ENCODE data around the gene P2RY13. TPM values are rescaled to one million over a fixed set of nuclear protein-coding genes. Genes with fewer than 3 reads are reported as not detected.

Gene P2RY13
- polyA plus RNA-seq, 1 experiment, result not detected

GRCh38 chr3:151345859-151346258 lies 16.5 kb upstream of the P2RY13 start:
- Histone ChIP-seq H3K27me3 (ENCODE audit: control insufficient read depth, insufficient read depth, low read length) (no peaks in the 10 kb centered on the region), H3K4me3 (ENCODE audit: low read depth, low read length) (no peak overlapping the region), H3K36me3 (ENCODE audit: control insufficient read depth, insufficient read depth, low read length) (no peaks in the 10 kb centered on the region)
- CTCF ChIA-PET, result interaction anchor here (0.9 to 2.1 kb wide), 4 partner anchors 12 to 18 kb away, joined by 3 to 16 read pairs (median 5); no protein-coding TSS in a partner anchor
- no peak for TF ChIP-seq CTCF (IDR thresholded peaks at IDR 0.05; ENCODE audit: insufficient read depth, low read depth, low read length)
- POLR2A ChIA-PET, result interaction anchor here (0.6 kb wide), 1 partner anchor 115 kb away, joined by 3 read pairs; the partner anchor contains the start of gene IGSF10
- peak; percentile 35 for DNase-seq (ENCODE audit: low read depth)

GRCh38 chr3:151331696-151332095 lies 2.3 kb upstream of the P2RY13 start:
- POLR2A ChIA-PET, result interaction anchor here (0.7 kb wide), 1 partner anchor 130 kb away, joined by 3 read pairs; no protein-coding TSS in a partner anchor
- no peak for TF ChIP-seq CTCF (IDR thresholded peaks at IDR 0.05; ENCODE audit: insufficient read depth, low read depth, low read length)
- no peak for DNase-seq (ENCODE audit: low read depth)
- Histone ChIP-seq H3K27me3 (ENCODE audit: control insufficient read depth, insufficient read depth, low read length) (no peaks in the 10 kb centered on the region), H3K36me3 (ENCODE audit: control insufficient read depth, insufficient read depth, low read length) (no peaks in the 10 kb centered on the region), H3K4me3 (ENCODE audit: low read depth, low read length) (no peak overlapping the region)
- CTCF ChIA-PET, result interaction anchor here (1.1 to 1.2 kb wide), 2 partner anchors 14 to 44 kb away, joined by 4 to 6 read pairs; no protein-coding TSS in a partner anchor

GRCh38 chr3:151330899-151331298 lies 1.6 kb upstream of the P2RY13 start:
- no peak for DNase-seq (ENCODE audit: low read depth)
- CTCF ChIA-PET, result no interaction called here
- POLR2A ChIA-PET, result no interaction called here
- Histone ChIP-seq H3K36me3 (ENCODE audit: control insufficient read depth, insufficient read depth, low read length) (no peaks in the 10 kb centered on the region), H3K27me3 (ENCODE audit: control insufficient read depth, insufficient read depth, low read length) (no peaks in the 10 kb centered on the region), H3K4me3 (ENCODE audit: low read depth, low read length) (no peak overlapping the region)
- TF ChIP-seq CTCF (IDR thresholded peaks at IDR 0.05; ENCODE audit: insufficient read depth, low read depth, low read length), result no peak

DNA sequence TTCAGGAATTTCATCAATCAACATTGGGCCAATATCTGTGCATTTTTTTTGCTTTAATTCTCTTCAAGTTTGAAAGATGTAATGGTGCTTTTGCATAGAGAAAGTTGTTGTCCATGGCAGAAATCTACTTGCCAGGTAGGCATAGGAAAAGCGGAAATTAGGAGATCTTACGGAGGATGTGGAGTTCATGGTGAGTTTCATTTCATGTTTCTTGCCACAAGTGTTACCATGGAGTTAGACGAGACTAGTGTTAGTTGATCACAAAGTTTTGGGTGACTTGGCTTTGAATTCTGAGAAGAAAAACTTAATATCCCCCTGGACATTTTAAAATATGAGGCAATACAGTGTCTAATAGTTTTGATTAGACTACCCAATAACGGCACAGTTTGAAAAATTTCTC lies 1.0 kb upstream of the P2RY13 start:
- Histone ChIP-seq H3K27me3 (ENCODE audit: control insufficient read depth, insufficient read depth, low read length) (no peaks in the 10 kb centered on the region), H3K36me3 (ENCODE audit: control insufficient read depth, insufficient read depth, low read length) (no peaks in the 10 kb centered on the region), H3K4me3 (ENCODE audit: low read depth, low read length) (no peak overlapping the region)
- no peak for TF ChIP-seq CTCF (IDR thresholded peaks at IDR 0.05; ENCODE audit: insufficient read depth, low read depth, low read length)
- no peak for DNase-seq (ENCODE audit: low read depth)
- ChIA-PET POLR2A (no interaction called here), CTCF (no interaction called here)

DNA sequence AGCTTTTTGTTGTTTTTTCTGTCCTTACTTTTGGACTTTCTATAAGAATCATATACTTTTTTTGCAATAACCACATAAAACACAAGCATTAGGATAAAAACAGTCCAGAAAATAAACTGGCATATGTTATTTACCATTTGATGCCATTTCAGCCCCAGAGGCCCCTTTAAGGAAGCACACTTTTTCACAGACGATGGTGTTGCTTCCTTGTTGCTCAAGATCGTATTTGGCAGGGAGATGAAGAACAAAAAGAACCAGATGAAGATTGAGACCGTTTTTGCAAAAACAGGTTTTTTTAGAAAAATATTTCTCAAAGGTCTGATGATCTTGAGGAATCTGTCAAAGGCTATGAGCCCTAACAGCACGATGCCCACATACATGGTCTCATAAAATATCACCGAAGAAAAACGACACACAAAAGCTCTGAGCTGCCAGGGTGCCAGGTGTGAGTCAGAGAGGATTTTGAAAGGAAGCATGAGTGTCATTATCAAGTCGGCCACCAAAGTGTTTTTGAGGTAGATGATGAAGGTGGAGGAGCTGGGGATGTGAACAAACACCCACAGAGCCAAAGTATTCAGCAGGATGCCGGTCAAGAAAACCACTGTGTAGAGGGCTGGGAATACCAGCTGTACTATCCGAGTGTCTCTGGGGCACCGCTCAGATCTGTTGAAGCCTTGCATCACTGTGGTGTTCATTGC lies 902 bp downstream of the P2RY13 start:
- H3K4me3 ChIP-seq (ENCODE audit: low read depth, low read length), result no peak overlapping the region
- H3K27me3 ChIP-seq (ENCODE audit: control insufficient read depth, insufficient read depth, low read length), result no peaks in the 10 kb centered on the region
- CTCF ChIA-PET, result interaction anchor here (0.6 to 3.3 kb wide), 14 partner anchors 10 to 1156 kb away, joined by 3 to 17 read pairs (median 3); no protein-coding TSS in a partner anchor
- TF ChIP-seq CTCF (IDR thresholded peaks at IDR 0.05; ENCODE audit: insufficient read depth, low read depth, low read length), result no peak
- no peak for DNase-seq (ENCODE audit: low read depth)
- H3K36me3 ChIP-seq (ENCODE audit: control insufficient read depth, insufficient read depth, low read length), result no peaks in the 10 kb centered on the region
- POLR2A ChIA-PET, result interaction anchor here (0.6 kb wide), 1 partner anchor 831 kb away, joined by 6 read pairs; no protein-coding TSS in a partner anchor
